Mammary epithelial cell (primary cell): ENCODE measurements around the gene PLD2.

Source experiments
- CTCF ChIP-seq, 2 donors: IDR thresholded peaks in 1 of 2; conservative IDR thresholded peaks in 1 of 2; 2 replicates each; pipeline ENCODE4 v1.5.1; 2011 to 2012; ENCODE audit warnings: inconsistent platforms in 2 of 2, low read length in 2 of 2, mild to moderate bottlenecking in 2 of 2, control low read depth in 1 of 2, low read depth in 1 of 2; ENCODE audit not compliant: insufficient read depth in 1 of 2; ENCODE audit errors: extremely low read depth in 1 of 2
- EZH2 ChIP-seq: IDR thresholded peaks from 2 replicates; pipeline ENCODE4 v1.6.1; 2012; ENCODE audit warnings: low read length, inconsistent platforms, borderline replicate concordance

GRCh38 chr17:4759776-4760236 lies 47.1 kb upstream of the PLD2 start:
- TF ChIP-seq CTCF (conservative IDR thresholded peaks at IDR 0.05 in 1 of 2, IDR thresholded peaks at IDR 0.05 in 1 of 2; ENCODE audit: extremely low read depth in 1 of 2, insufficient read depth in 1 of 2, low read depth in 1 of 2, low read length in 2 of 2) = no peak
- no peak for TF ChIP-seq EZH2
